PFSK-1 (cell line): ENCODE measurements around the gene C11orf71.

Experiments used
- FOXP2 ChIP-seq: optimal IDR thresholded peaks from 2 replicates; pipeline ENCODE3; 2011; ENCODE audit warnings: borderline replicate concordance, control low read depth, inconsistent platforms; ENCODE audit not compliant: insufficient read depth; ENCODE audit errors: extremely low read length, extremely low read depth
- POLR2AphosphoS5 ChIP-seq: IDR thresholded peaks from 2 replicates; pipeline ENCODE4 v1.6.1; 2012; ENCODE audit warnings: low read depth, mild to moderate bottlenecking, control low read depth, low read length, moderate library complexity
- REST ChIP-seq, 2 experiments: IDR thresholded peaks; 2 replicates each; pipeline versions ENCODE4 v1.6.1 to v1.8.0; 2011 to 2012; ENCODE audit warnings: low read depth in 2 of 2, low read length in 2 of 2, control low read depth in 1 of 2, inconsistent platforms in 1 of 2, mild to moderate bottlenecking in 1 of 2, moderate library complexity in 1 of 2; ENCODE audit not compliant: insufficient read depth in 1 of 2
- SIN3A ChIP-seq: IDR thresholded peaks from 2 replicates; pipeline ENCODE4 v1.6.1; 2012; ENCODE audit warnings: mild to moderate bottlenecking, low read length, moderate library complexity, borderline replicate concordance; ENCODE audit not compliant: insufficient read depth
- TAF1 ChIP-seq: IDR thresholded peaks from 2 replicates; pipeline ENCODE4 v1.6.1; 2012; ENCODE audit warnings: low read length, control low read depth, borderline replicate concordance; ENCODE audit not compliant: insufficient read depth

- TF ChIP-seq POLR2AphosphoS5, result no peak
- TF ChIP-seq TAF1, result no peak
- TF ChIP-seq FOXP2, result no peak
- TF ChIP-seq REST (IDR thresholded peaks at IDR 0.05; ENCODE audit: insufficient read depth in 1 of 2, low read depth in 2 of 2, low read length in 2 of 2), result no peak
- no peak for TF ChIP-seq SIN3A
Observed at GRCh38 chr11:114440121-114440860, 40.0 kb upstream of the C11orf71 start.
